SU-DHL-6 (cell line): ENCODE measurements around the gene NTRK2.

ENCODE experiments used
- CTCF ChIP-seq: fragments of 200-600 bp; sonication (generic); IDR thresholded peaks from one replicate; pipeline ENCODE4 v1.5.1; 2017; ENCODE audit warnings: antibody characterized with exemption, mild to moderate bottlenecking, low read length, moderate library complexity; ENCODE audit not compliant: insufficient read depth, poor library complexity, severe bottlenecking
- EZH2phosphoT487 ChIP-seq: fragments of 200-600 bp; sonication (generic), shearing (Covaris generic); conservative IDR thresholded peaks from 2 replicates; pipeline ENCODE4 v1.6.1; 2018; ENCODE audit warnings: mild to moderate bottlenecking, antibody characterized with exemption, low read length, moderate library complexity, mixed read lengths

- no peak for TF ChIP-seq CTCF
- TF ChIP-seq EZH2phosphoT487: no peak
Measured at GRCh38 chr9:85027870-85028269, 358.3 kb downstream of the NTRK2 start.
